Adrenal gland (tissue), 12 donors: Measurements from ENCODE around the gene KIRREL2. TPM values are rescaled to one million over a fixed set of nuclear protein-coding genes. Genes with fewer than 3 reads are reported as not detected.

Source experiments
- DNase-seq, 7 donors: peaks; one replicate each; pipeline ENCODE4 v3.0.0-alpha.2; 2019 to 2020
- H3K27ac ChIP-seq, 5 donors: fragments of 200-600 bp; sonication (generic) in 4 of 5; 1 replicate in 3 of 5; 2 replicates in 2 of 5; pipeline versions ENCODE4 v1.5.1 to v1.8.0; 2016 to 2020; ENCODE audit warnings: mild to moderate bottlenecking in 1 of 5
- H3K27me3 ChIP-seq: fragments of 200-600 bp; 2 replicates; pipeline ENCODE4 v1.8.0; 2021
- H3K36me3 ChIP-seq, 2 donors: fragments of 200-600 bp; replicated peaks in 1 of 2; 1 replicate in 1 of 2; 2 replicates in 1 of 2; pipeline versions ENCODE4 v1.5.1 to v1.8.0; 2018 to 2022
- H3K4me1 ChIP-seq, 2 donors: fragments of 200-600 bp; replicated peaks in 1 of 2; 1 replicate in 1 of 2; 2 replicates in 1 of 2; pipeline versions ENCODE4 v1.5.1 to v1.8.0; 2018 to 2021
- H3K4me3 ChIP-seq, 4 donors: fragments of 200-600 bp; sonication (generic) in 3 of 4; one replicate each; pipeline ENCODE4 v1.5.1; 2016 to 2018
- H3K9me3 ChIP-seq, 3 donors: fragments of 200-600 bp; sonication (generic) in 1 of 3; replicated peaks in 1 of 3; 1 replicate in 2 of 3; 2 replicates in 1 of 3; pipeline versions ENCODE4 v1.5.1 to v1.8.0; 2016 to 2021
- CTCF ChIP-seq, 6 experiments: fragments of 450-650 bp in 4 of 6; fragments of 200-600 bp in 2 of 6; sonication (generic) in 1 of 6; IDR thresholded peaks; 1 replicate in 5 of 6; 2 replicates in 1 of 6; pipeline versions ENCODE4 v1.5.1 to v1.8.0; 2016 to 2021; ENCODE audit warnings: antibody characterized with exemption in 6 of 6, mild to moderate bottlenecking in 2 of 6, moderate library complexity in 1 of 6
- POLR2A ChIP-seq, 2 donors: fragments of 450-650 bp; IDR thresholded peaks; one replicate each; pipeline ENCODE4 v1.6.1; 2017; ENCODE audit warnings: antibody characterized with exemption in 2 of 2, mild to moderate bottlenecking in 2 of 2, moderate library complexity in 1 of 2
- WGBS, 4 donors: extraction: QIAGEN DNeasy Blood & Tissue Kit in 2 of 4; methylation state at CpG; one replicate each; pipeline versions ENCODE4 v1.1.5 to v1.1.7; 2013 to 2017; 5-methylcytosine and 5-hydroxymethylcytosine counted together
- intact Hi-C, 2 donors: fragments of 100-400 bp; cut with DNase I; formaldehyde crosslinking; loops; one replicate each; pipeline versions ENCODE4 v1.14.1 to v1.15.0; 2022 to 2023
- polyA plus RNA-seq, 3 donors: library from polyadenylated mRNA; stranded (reverse); fragments of 200-250 nt in 2 of 3; fragments of 350-450 nt in 1 of 3; fragmentation: Illumina TruSeq in 1 of 3; extraction: RNeasy Lipid Tissue Mini Kit (QIAGEN cat#74804) in 1 of 3; gene quantifications; one replicate each; pipeline ENCODE4 v1.2.3, GENCODE V29; 2013 to 2014
- total RNA-seq, 9 donors: library from RNA; depleted of rRNA in 4 of 9; stranded (reverse); fragments of >200 nt in 4 of 9; fragments of 120-200 nt in 1 of 9; fragmentation: NEBNext Ultra II Directional in 1 of 9; extraction: Animal tissue kit (Norgen Biotek cat#: 25700) in 1 of 9; gene quantifications; one replicate each; pipeline versions ENCODE4 v1.1.0 to v1.2.4, GENCODE V29; 2013 to 2023
- donor health status: healthy with polysubstance abuse.
- donor health status: Bipolar disorder and iron deficiency.
- donor health status: DM: yes; HTN: yes; CAD: no.
- donor health status: DM: no; HTN: no; CAD: no.
- donor health status: DM: no; HTN: no; CAD: no.
- donor health status: DM: yes; HTN: yes; CAD: no.

KIRREL2 gene
- total and polyA plus RNA-seq, 12 donors, result 0.03 to 0.32 (median 0.14) TPM; not detected in 5

DNA sequence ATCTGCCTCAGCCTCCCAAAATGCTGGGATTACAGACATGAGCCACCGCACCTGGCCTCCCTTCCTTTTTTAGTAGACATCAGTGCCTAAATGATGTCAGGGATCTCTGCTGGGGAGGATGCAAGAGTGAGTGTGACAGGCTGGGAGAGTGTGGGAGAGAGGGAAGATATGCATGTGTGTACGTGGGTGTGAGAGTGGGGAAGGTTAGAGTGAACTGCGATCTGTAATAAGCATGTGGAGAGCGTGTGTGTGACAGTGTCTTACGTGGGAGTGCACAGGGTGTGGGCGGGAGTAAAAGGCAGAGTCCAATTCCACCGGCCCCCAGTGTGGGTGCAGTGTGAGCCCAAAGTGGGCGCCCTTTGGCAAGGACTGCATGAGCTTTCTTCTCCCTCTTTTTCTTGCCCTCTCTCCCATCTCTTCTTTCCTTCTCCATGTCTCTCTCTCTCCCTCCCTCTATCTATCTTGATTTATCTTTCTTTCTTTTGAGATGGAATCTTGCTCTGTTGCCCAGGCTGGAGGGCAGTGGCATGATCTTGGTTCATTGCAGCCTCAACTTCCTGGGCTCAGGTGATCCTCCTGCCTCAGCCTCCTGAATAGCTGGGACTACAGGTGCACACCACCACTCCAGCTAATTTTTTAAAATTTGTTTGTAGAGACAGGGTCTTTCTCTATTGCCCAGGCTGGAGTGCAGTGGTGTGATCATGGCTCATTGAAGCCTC lies 3.5 kb upstream of the KIRREL2 start:
- 48 to 70% (median 66%) methylated on average over 8 of the region's 8 CpGs for WGBS, 4 donors
- no peak for DNase-seq
- Histone ChIP-seq H3K27ac (no peak overlapping the region), H3K4me1 (peaks cover 0 to 7% of the 10 kb centered on the region in 2 donors), H3K36me3 (no peaks in the 10 kb centered on the region), H3K27me3 (peaks cover 58% of the 10 kb centered on the region), H3K9me3 (no peaks in the 10 kb centered on the region), H3K4me3 (no peak overlapping the region)
- no peak for TF ChIP-seq POLR2A (IDR thresholded peaks at IDR 0.05)
- TF ChIP-seq CTCF (IDR thresholded peaks at IDR 0.05), result no peak
- intact Hi-C loops, result no loop called here

DNA sequence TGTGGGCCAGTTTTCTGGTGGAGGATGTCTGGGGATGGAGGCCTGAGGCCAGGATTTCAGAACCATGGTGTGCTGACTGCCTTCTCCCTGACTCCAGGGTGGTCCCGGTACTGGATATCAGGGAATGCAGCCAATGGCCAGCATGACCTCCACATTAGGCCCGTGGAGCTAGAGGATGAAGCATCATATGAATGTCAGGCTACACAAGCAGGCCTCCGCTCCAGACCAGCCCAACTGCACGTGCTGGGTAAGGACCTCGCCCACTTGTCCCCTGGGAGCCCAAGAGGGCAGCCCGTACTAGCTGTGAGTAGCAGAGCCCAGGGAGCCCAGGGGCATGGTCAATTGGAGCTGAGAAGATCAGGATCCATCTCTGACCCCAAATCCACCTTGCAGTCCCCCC lies 1.6 kb downstream of the KIRREL2 start:
- intact Hi-C loops, result no loop called here

GRCh38 chr19:35859414-35859813 lies 2.7 kb downstream of the KIRREL2 start:
- intact Hi-C loops, result no loop called here
- Histone ChIP-seq H3K36me3 (no peaks in the 10 kb centered on the region), H3K27me3 (peaks cover 35% of the 10 kb centered on the region), H3K4me1 (peaks cover 0 to 7% of the 10 kb centered on the region in 2 donors), H3K9me3 (no peaks in the 10 kb centered on the region), H3K4me3 (no peak overlapping the region), H3K27ac (no peak overlapping the region)
- no peak for TF ChIP-seq POLR2A (IDR thresholded peaks at IDR 0.05)
- TF ChIP-seq CTCF (IDR thresholded peaks at IDR 0.05), result no peak
- 69 to 80% (median 75%) methylated on average over 3 to 4 of the region's 4 CpGs for WGBS, 4 donors
- DNase-seq, result no peak

More for the DNA sequence above, 1.6 kb downstream of the KIRREL2 start:
- no peak overlapping the region for H3K4me3 ChIP-seq
- 84 to 92% (median 89%) methylated on average over 2 to 6 of the region's 6 CpGs for WGBS, 4 donors
- H3K27me3 ChIP-seq, result peaks cover 42% of the 10 kb centered on the region
- H3K27ac ChIP-seq, result no peak overlapping the region
- no peaks in the 10 kb centered on the region for H3K9me3 ChIP-seq
- no peak for DNase-seq
- H3K4me1 ChIP-seq, result peaks cover 0 to 7% of the 10 kb centered on the region in 2 donors
- H3K36me3 ChIP-seq, result no peaks in the 10 kb centered on the region
- TF ChIP-seq CTCF (IDR thresholded peaks at IDR 0.05) (no peak), POLR2A (IDR thresholded peaks at IDR 0.05) (no peak)

DNA sequence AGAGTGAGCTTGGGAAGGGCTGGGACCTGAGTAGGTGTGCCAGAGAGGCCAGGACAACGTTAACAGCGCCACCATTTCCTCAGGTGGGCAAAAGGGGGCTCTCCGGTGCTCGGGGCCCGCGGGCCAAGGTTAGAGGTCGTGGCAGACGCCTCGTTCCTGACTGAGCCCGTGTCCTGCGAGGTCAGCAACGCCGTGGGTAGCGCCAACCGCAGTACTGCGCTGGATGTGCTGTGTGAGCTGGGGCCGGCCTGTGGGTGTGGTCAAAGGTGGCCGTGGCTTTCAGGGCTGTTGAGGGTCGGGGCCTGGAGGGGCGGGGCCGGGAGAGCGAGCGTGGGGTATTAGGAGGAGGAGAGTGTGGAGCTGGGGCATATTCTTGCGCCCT lies 3.7 kb downstream of the KIRREL2 start:
- DNase-seq, result no peak
- Histone ChIP-seq H3K9me3 (no peaks in the 10 kb centered on the region), H3K4me3 (no peak overlapping the region), H3K27ac (no peak overlapping the region), H3K36me3 (no peaks in the 10 kb centered on the region), H3K4me1 (peaks cover 0 to 7% of the 10 kb centered on the region in 2 donors), H3K27me3 (peaks cover 35% of the 10 kb centered on the region)
- TF ChIP-seq POLR2A (IDR thresholded peaks at IDR 0.05) (no peak), CTCF (IDR thresholded peaks at IDR 0.05) (no peak)
- intact Hi-C loops, result no loop called here
- WGBS, 4 donors, result 16 to 32% (median 19%) methylated on average over 1 to 24 of the region's 24 CpGs
